ENCODE results near the gene KDM1B.

The KDM1B gene

DNA sequence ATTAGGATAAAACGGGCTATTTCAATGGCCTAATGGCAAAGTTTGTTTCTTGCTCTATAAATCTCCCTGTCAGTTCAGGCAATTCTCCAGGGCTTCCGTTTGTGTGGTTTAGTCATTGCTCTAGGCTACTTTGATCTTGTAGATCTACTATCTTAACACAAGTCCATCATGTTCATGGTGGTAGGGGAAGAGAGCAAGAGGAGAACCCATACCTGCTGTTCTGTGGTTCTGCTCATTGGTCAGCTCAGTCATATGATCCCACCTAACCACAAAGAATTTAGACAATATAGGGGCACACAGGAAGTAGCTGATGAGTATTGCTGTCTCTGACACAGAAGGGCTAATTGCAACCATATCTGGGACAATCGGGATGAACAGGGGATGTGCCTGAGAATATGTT, 114.0 kb downstream of the KDM1B start:
- H3K4me3 ChIP-seq (ENCODE audit: low read depth, low read length): no peak overlapping the region

DNA sequence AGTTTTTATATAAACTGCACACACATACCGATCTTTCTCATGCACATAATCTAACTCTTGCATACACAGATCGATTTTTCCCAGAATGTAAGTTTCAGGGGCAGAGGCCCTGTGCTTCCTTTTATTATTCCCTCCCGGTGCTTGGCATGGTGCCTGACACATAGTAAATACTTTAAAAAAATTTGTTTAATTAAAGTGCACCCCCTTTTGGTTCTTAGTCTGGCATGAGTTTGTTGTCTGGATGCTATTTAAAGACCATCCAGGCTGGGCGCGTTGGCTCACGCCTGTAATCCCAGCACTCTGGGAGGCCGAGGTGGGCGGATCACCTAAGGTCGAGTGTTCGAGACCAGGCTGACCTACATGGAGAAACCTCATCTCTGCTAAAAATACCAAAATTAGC, 114.5 kb downstream of the KDM1B start:
- TF ChIP-seq, protein P1, sequence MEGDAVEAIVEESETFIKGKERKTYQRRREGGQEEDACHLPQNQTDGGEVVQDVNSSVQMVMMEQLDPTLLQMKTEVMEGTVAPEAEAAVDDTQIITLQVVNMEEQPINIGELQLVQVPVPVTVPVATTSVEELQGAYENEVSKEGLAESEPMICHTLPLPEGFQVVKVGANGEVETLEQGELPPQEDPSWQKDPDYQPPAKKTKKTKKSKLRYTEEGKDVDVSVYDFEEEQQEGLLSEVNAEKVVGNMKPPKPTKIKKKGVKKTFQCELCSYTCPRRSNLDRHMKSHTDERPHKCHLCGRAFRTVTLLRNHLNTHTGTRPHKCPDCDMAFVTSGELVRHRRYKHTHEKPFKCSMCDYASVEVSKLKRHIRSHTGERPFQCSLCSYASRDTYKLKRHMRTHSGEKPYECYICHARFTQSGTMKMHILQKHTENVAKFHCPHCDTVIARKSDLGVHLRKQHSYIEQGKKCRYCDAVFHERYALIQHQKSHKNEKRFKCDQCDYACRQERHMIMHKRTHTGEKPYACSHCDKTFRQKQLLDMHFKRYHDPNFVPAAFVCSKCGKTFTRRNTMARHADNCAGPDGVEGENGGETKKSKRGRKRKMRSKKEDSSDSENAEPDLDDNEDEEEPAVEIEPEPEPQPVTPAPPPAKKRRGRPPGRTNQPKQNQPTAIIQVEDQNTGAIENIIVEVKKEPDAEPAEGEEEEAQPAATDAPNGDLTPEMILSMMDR (IDR thresholded peaks at IDR 0.05; ENCODE audit: low read depth, low read length): no peak
- H3K4me3 ChIP-seq (ENCODE audit: low read depth, low read length): no peak overlapping the region

More for the DNA sequence above, 114.0 kb downstream of the KDM1B start:
- TF ChIP-seq, protein P1 (IDR thresholded peaks at IDR 0.05; ENCODE audit: low read depth, low read length): no peak

- H3K4me3 ChIP-seq (ENCODE audit: low read depth, low read length): no peak overlapping the region
- TF ChIP-seq, protein P1 (IDR thresholded peaks at IDR 0.05; ENCODE audit: low read depth, low read length): no peak
These were observed 115.0 kb downstream of the KDM1B start for GRCh38 chr6:18270216-18270615.
